Measurements from ENCODE around the gene KRTAP12-4.

The KRTAP12-4 gene

GRCh38 chr21:44609193-44609592, 45.3 kb downstream of the KRTAP12-4 start:
- no peak for DNase-seq
- no peaks in the 10 kb centered on the region for H3K4me1 Mint-ChIP-seq
- H3K27ac Mint-ChIP-seq: no peak overlapping the region
- H3K9me3 Mint-ChIP-seq: peaks cover 42% of the 10 kb centered on the region
- peaks cover 25% of the 10 kb centered on the region for H3K27me3 Mint-ChIP-seq
- peaks cover 9% of the 10 kb centered on the region for H3K36me3 Mint-ChIP-seq
- CTCF ChIA-PET: no interaction called here
- no peak overlapping the region for H3K4me3 Mint-ChIP-seq

GRCh38 chr21:44606495-44606894, 48.0 kb downstream of the KRTAP12-4 start:
- Mint-ChIP-seq H3K4me1 (no peaks in the 10 kb centered on the region), H3K27ac (no peak overlapping the region), H3K4me3 (no peak overlapping the region), H3K9me3 (peaks cover 31% of the 10 kb centered on the region), H3K27me3 (peaks cover 39% of the 10 kb centered on the region), H3K36me3 (peaks cover 8% of the 10 kb centered on the region)
- no peak for DNase-seq
- CTCF ChIA-PET: interaction anchor here (1.1 kb wide), 1 partner anchor 40 kb away, joined by 3 read pairs; no protein-coding TSS in a partner anchor

Measured in activated naive CD4-positive, alpha-beta T cell treated with anti-CD3 and anti-CD28 coated beads, Interleukin-2, amount 10 ng/mL, durations not matched to agents 7 days and 5 days (primary cell).